PFSK-1 (cell line): ENCODE measurements around the gene GGT6.

Source experiments
- FOXP2 ChIP-seq: optimal IDR thresholded peaks from 2 replicates; pipeline ENCODE3; 2011; ENCODE audit warnings: borderline replicate concordance, control low read depth, inconsistent platforms; ENCODE audit not compliant: insufficient read depth; ENCODE audit errors: extremely low read length, extremely low read depth
- POLR2AphosphoS5 ChIP-seq: IDR thresholded peaks from 2 replicates; pipeline ENCODE4 v1.6.1; 2012; ENCODE audit warnings: low read depth, mild to moderate bottlenecking, control low read depth, low read length, moderate library complexity
- SIN3A ChIP-seq: IDR thresholded peaks from 2 replicates; pipeline ENCODE4 v1.6.1; 2012; ENCODE audit warnings: mild to moderate bottlenecking, low read length, moderate library complexity, borderline replicate concordance; ENCODE audit not compliant: insufficient read depth
- TAF1 ChIP-seq: IDR thresholded peaks from 2 replicates; pipeline ENCODE4 v1.6.1; 2012; ENCODE audit warnings: low read length, control low read depth, borderline replicate concordance; ENCODE audit not compliant: insufficient read depth
- TF ChIP-seq, protein P1 (sequence below), 2 experiments: IDR thresholded peaks; 2 replicates each; pipeline versions ENCODE4 v1.6.1 to v1.8.0; 2011 to 2012; ENCODE audit warnings: low read depth in 2 of 2, low read length in 2 of 2, control low read depth in 1 of 2, inconsistent platforms in 1 of 2, mild to moderate bottlenecking in 1 of 2, moderate library complexity in 1 of 2; ENCODE audit not compliant: insufficient read depth in 1 of 2

The GGT6 gene

DNA sequence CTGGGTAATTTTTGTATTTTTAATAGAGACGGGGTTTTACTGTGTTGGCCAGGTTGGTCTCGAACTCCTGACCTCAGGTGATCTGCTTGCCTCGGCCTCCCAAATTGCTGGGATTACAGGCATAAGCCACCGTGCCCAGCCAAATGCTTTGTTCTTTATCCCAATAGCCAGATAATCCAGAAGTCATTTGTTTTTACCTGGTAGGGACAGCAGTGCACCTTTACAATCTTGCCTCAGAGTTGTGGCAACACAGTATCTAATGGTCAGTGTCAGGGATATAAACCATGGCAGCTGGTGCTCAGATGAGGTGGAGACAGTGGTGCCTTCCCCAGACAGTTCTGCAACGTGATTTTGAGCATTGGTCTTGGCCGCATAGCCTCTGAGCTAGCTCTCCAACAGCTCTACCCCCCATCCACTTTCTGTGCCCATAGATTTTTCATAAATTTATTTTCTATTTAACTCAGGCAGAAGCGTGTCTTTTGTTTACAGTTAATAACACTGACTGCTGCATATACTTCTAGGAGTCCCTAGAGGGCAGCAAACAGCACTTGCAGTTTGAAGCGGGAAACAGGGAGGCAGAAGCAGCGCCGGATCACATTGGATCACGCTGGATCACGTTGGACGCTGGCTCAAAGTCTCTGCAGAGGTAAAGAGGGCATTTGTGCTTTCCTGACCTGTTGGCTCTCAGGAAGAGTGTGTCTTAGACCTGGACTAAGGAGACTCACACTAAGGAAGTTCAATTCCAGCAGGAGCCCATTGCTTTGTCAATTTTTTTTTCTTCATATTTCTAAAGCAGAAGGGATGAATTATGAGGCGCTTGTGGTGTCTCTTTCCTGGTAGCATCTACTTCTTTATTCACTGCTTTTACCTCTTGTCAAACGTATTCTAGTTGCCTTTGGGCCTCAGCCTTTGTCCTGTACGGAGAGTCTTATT, 5.1 kb upstream of the GGT6 start:
- TF ChIP-seq TAF1 (no peak), SIN3A (0 out of 2 replicates have a peak, but pooled peaks have one; percentile 11), FOXP2 (no peak)

DNA sequence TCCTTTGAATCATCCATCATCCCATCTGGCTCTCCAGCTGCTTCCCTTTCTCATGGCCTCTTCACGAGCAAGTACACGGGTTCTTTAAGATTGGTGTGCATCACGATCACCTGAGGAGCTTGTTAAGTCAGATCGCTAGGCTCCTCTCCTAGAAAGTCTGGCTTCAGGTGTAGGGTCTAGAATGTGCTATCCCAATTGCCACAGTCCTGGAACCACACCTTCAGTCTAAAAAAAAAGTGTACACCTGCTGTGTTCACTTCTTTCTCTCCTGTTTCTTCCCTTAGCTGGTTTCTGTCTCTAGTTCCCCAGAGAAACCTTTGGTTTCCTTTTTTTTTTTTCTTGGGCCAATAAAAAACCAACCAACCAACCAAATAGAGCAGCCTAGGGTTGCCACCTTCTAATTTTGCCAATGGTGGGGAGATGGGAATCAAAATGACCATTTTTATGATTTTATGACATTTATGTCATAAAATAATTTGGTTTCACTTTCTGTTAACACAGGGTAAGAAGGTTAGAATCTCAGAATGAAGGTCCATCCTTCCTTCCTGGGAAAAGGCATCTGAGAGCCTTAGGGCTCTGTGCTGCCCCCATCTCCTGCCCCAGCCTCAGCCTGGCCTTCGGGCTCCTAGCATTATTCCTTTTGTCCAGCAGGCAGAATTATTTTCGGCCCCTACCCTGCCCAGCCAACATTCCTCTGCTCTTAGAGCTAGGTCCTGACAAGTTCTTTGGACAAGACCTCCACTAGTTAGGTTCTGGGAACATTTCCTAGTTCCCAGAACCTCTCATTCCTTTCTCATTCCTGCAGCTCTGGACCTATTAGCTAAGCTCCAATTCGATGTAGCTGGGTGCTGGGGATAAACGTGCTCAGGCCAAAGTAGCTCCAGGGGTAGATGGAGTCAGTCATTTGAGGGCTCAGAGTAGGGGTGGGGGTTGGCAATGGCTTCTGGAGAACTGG, 1.9 kb upstream of the GGT6 start:
- TF ChIP-seq, protein P1, sequence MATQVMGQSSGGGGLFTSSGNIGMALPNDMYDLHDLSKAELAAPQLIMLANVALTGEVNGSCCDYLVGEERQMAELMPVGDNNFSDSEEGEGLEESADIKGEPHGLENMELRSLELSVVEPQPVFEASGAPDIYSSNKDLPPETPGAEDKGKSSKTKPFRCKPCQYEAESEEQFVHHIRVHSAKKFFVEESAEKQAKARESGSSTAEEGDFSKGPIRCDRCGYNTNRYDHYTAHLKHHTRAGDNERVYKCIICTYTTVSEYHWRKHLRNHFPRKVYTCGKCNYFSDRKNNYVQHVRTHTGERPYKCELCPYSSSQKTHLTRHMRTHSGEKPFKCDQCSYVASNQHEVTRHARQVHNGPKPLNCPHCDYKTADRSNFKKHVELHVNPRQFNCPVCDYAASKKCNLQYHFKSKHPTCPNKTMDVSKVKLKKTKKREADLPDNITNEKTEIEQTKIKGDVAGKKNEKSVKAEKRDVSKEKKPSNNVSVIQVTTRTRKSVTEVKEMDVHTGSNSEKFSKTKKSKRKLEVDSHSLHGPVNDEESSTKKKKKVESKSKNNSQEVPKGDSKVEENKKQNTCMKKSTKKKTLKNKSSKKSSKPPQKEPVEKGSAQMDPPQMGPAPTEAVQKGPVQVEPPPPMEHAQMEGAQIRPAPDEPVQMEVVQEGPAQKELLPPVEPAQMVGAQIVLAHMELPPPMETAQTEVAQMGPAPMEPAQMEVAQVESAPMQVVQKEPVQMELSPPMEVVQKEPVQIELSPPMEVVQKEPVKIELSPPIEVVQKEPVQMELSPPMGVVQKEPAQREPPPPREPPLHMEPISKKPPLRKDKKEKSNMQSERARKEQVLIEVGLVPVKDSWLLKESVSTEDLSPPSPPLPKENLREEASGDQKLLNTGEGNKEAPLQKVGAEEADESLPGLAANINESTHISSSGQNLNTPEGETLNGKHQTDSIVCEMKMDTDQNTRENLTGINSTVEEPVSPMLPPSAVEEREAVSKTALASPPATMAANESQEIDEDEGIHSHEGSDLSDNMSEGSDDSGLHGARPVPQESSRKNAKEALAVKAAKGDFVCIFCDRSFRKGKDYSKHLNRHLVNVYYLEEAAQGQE (IDR thresholded peaks at IDR 0.05; ENCODE audit: insufficient read depth in 1 of 2, low read depth in 2 of 2, low read length in 2 of 2): no peak
- no peak for TF ChIP-seq SIN3A
- no peak for TF ChIP-seq FOXP2
- no peak for TF ChIP-seq POLR2AphosphoS5
- no peak for TF ChIP-seq TAF1

- TF ChIP-seq, protein P1 (IDR thresholded peaks at IDR 0.05; ENCODE audit: insufficient read depth in 1 of 2, low read depth in 2 of 2, low read length in 2 of 2): no peak
- no peak for TF ChIP-seq FOXP2
- no peak for TF ChIP-seq TAF1
Observed at GRCh38 chr17:4560837-4561256, 470 bp upstream of the GGT6 start.

DNA sequence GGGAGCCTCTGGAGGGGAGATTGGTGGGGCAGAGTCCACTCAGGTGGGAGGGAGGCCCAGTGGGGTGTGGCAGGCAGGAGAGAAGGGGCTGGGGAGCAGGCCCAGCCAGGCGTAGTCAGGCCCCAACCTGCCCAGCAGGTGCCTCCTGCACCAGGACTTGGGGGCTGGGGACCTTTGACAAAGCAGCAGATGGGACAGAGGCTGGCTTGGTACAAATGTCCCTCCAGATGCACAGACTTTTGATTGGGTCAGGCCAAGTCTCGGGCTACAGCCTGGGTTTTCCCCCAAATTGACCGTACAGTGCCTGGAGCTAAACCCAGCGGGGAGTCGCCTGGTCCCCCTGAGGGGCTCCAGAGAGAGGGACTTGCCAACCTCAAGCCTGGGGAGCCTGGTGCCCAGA, 411 bp downstream of the GGT6 start:
- TF ChIP-seq TAF1 (no peak), FOXP2 (no peak), SIN3A (no peak), POLR2AphosphoS5 (no peak)
- TF ChIP-seq, protein P1 (IDR thresholded peaks at IDR 0.05; ENCODE audit: insufficient read depth in 1 of 2, low read depth in 2 of 2, low read length in 2 of 2): no peak

DNA sequence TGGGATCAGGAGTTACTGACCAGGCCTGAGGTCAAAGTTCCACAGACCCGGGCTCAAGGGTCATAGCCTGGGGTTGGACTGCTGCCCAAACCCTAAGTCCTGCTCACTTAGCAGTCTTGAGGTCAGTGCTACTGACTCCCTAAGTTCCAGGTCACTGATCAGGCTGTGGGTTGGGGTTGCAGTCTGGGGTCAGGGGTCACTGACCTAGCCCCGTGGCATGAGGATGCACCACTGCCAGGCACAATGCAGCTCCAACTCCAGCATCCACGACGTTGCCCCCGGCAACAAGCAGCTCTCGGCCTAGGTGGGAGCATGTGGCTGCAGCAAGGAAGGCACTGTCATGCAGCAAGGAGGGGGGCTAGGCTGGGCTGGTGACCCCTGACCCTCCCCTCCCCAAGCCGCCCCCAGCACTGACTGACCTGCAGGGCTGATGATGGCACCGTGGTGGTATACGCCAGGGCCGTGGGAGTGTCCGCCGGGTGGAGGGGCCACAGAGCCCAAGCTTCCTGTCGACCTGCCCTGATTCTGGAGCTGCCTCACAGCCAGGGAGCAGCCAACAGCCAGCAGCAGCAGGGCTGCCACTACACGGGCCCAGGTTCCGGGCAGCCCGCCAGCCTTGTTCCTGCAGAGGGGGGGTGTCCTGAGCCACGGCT, 1.1 kb downstream of the GGT6 start:
- TF ChIP-seq FOXP2 (no peak), TAF1 (no peak), POLR2AphosphoS5 (no peak), SIN3A (no peak)
- TF ChIP-seq, protein P1 (IDR thresholded peaks at IDR 0.05; ENCODE audit: insufficient read depth in 1 of 2, low read depth in 2 of 2, low read length in 2 of 2): no peak
